GM03348 (cell line): ENCODE results near the gene ZKSCAN7.
"Not testable (repeated sequence)": the region's sequence is repeated elsewhere in the genome, so short reads cannot be mapped to it uniquely, and the experiment has no call there.

Experiments used
- DNase-seq: peaks from one replicate; pipeline ENCODE4 v3.0.0; 2012; ENCODE audit warnings: low spot score

ZKSCAN7 gene

GRCh38 chr3:44577354-44577952 is 22.5 kb downstream of the ZKSCAN7 start:
- not testable (repeated sequence) for DNase-seq

GRCh38 chr3:44578316-44578715 is 23.3 kb downstream of the ZKSCAN7 start:
- DNase-seq, result not testable (repeated sequence)

GRCh38 chr3:44578924-44579515 is 24.0 kb downstream of the ZKSCAN7 start:
- not testable (repeated sequence) for DNase-seq

- not testable (repeated sequence) for DNase-seq
Measured at GRCh38 chr3:44579749-44580148, 24.8 kb downstream of the ZKSCAN7 start.

GRCh38 chr3:44580971-44581370 is 26.0 kb downstream of the ZKSCAN7 start:
- not testable (repeated sequence) for DNase-seq

- peak; percentile 84 for DNase-seq
Measured at GRCh38 chr3:44584646-44585501, 29.9 kb downstream of the ZKSCAN7 start, which contains the start of gene ZNF660. Gene ZNF660, plus strand, starts transcription at chr3:44584964. Its CDS starts 9,230 bp downstream, at chr3:44594194.

- DNase-seq, result no peak
Measured at GRCh38 chr3:44596621-44597020, 41.6 kb downstream of the ZKSCAN7 start.

GRCh38 chr3:44601749-44602148 is 46.8 kb downstream of the ZKSCAN7 start:
- no peak for DNase-seq

- DNase-seq, result no peak
Measured at GRCh38 chr3:44612678-44613077, 57.7 kb downstream of the ZKSCAN7 start.
